ENCODE results near the gene ZFAND4. TPM values are rescaled to one million over a fixed set of nuclear protein-coding genes. Genes with fewer than 3 reads are reported as not detected.

Gene ZFAND4
- total RNA-seq, 1 experiment from 2014 or later: 15.5 TPM

- H4K20me1 ChIP-seq (ENCODE audit: insufficient read depth): no peaks in the 10 kb centered on the region; the same call in 1 of the 2 replicates
- no peaks in the 10 kb centered on the region for H3K79me2 ChIP-seq (ENCODE audit: insufficient read depth, low read length)
- H3K27me3 ChIP-seq (ENCODE audit: insufficient read depth, low read length): no peaks in the 10 kb centered on the region
- no peaks in the 10 kb centered on the region for H3K9me2 ChIP-seq (ENCODE audit: insufficient read depth)
- no peak overlapping the region for H3K9ac ChIP-seq (ENCODE audit: low read length)
- ChIA-PET RAD21 (ENCODE audit: low non-redundant PET in 1 of 2, low total read pairs in 2 of 2, uncharacterized antibody in 2 of 2, unreplicated experiment in 2 of 2) (no interaction called here), CTCF (no interaction called here), POLR2A (no interaction called here)
- DNase-seq (ENCODE audit: low read depth, low spot score) (no peak), ATAC-seq (no peak)
- TF ChIP-seq SP1 (IDR thresholded peaks at IDR 0.05; ENCODE audit: low read depth) (no peak), MAX (IDR thresholded peaks at IDR 0.05) (no peak), SRF (IDR thresholded peaks at IDR 0.05; ENCODE audit: low read depth) (no peak), YY1 (IDR thresholded peaks at IDR 0.05; ENCODE audit: extremely low read depth, insufficient replicate concordance, low read depth, low read length) (no peak)
- intact Hi-C loops (cut with micrococcal nuclease): no loop called here
- BruUV-seq (replicated peaks): no TSS peak
- H3K4me2 ChIP-seq (ENCODE audit: low read length): no peak overlapping the region
- H2AFZ ChIP-seq (ENCODE audit: low read depth, low read length, poor library complexity, severe bottlenecking): no peak overlapping the region
- no peaks in the 10 kb centered on the region for H3K36me3 ChIP-seq (ENCODE audit: control insufficient read depth in 1 of 2, insufficient read depth in 2 of 2, low read length in 2 of 2)
- no peaks in the 10 kb centered on the region for H3K4me1 ChIP-seq (ENCODE audit: control insufficient read depth in 1 of 2, insufficient read depth in 2 of 2, low read length in 2 of 2)
- H3K4me3 ChIP-seq (replicated peaks in 1 of 2; ENCODE audit: low read depth in 1 of 2, low read length in 2 of 2): no peak overlapping the region
- no peak overlapping the region for H3K27ac ChIP-seq (ENCODE audit: low read depth, low read length)
- H3K9me3 ChIP-seq (ENCODE audit: control insufficient read depth in 1 of 2, insufficient read depth in 1 of 2, low read depth in 1 of 2, low read length in 2 of 2): no peaks in the 10 kb centered on the region
Observed at GRCh38 chr10:45569471-45569870, 103.1 kb downstream of the ZFAND4 start.

- H3K36me3 ChIP-seq (ENCODE audit: control insufficient read depth in 1 of 2, insufficient read depth in 2 of 2, low read length in 2 of 2): no peaks in the 10 kb centered on the region
- intact Hi-C loops (cut with micrococcal nuclease): no loop called here
- no peaks in the 10 kb centered on the region; the same call in 1 of the 2 replicates for H4K20me1 ChIP-seq (ENCODE audit: insufficient read depth)
- BruUV-seq (replicated peaks): no TSS peak
- CTCF ChIA-PET: no interaction called here
- POLR2A ChIA-PET: no interaction called here
- no peak overlapping the region for H2AFZ ChIP-seq (ENCODE audit: low read depth, low read length, poor library complexity, severe bottlenecking)
- no peaks in the 10 kb centered on the region for H3K9me3 ChIP-seq (ENCODE audit: control insufficient read depth in 1 of 2, insufficient read depth in 1 of 2, low read depth in 1 of 2, low read length in 2 of 2)
- H3K79me2 ChIP-seq (ENCODE audit: insufficient read depth, low read length): no peaks in the 10 kb centered on the region
- no peaks in the 10 kb centered on the region for H3K27me3 ChIP-seq (ENCODE audit: insufficient read depth, low read length)
- TF ChIP-seq ELF1 (IDR thresholded peaks at IDR 0.05; ENCODE audit: borderline replicate concordance, low read depth) (no peak), MAX (IDR thresholded peaks at IDR 0.05) (no peak), EZH2 (IDR thresholded peaks at IDR 0.05) (no peak), POLR2A (IDR thresholded peaks at IDR 0.05; ENCODE audit: borderline replicate concordance, extremely low read depth, insufficient read depth, insufficient read length) (no peak), FOSL1 (IDR thresholded peaks at IDR 0.05; ENCODE audit: low read depth) (no peak), SP1 (IDR thresholded peaks at IDR 0.05; ENCODE audit: low read depth) (no peak), POLR2AphosphoS5 (IDR thresholded peaks at IDR 0.05; ENCODE audit: low read depth, low read length) (no peak), JUND (IDR thresholded peaks at IDR 0.05) (no peak), SIN3A (IDR thresholded peaks at IDR 0.05; ENCODE audit: low read depth) (no peak), RAD21 (IDR thresholded peaks at IDR 0.05; ENCODE audit: low read depth) (no peak), ATF3 (IDR thresholded peaks at IDR 0.05) (no peak)
- RAD21 ChIA-PET (ENCODE audit: low non-redundant PET in 1 of 2, low total read pairs in 2 of 2, uncharacterized antibody in 2 of 2, unreplicated experiment in 2 of 2): no interaction called here
- H3K4me1 ChIP-seq (ENCODE audit: control insufficient read depth in 1 of 2, insufficient read depth in 2 of 2, low read length in 2 of 2): no peaks in the 10 kb centered on the region
- no peak overlapping the region for H3K4me2 ChIP-seq (ENCODE audit: low read length)
- H3K4me3 ChIP-seq (replicated peaks in 1 of 2; ENCODE audit: low read depth in 1 of 2, low read length in 2 of 2): no peak overlapping the region
- no peak overlapping the region for H3K27ac ChIP-seq (ENCODE audit: low read depth, low read length)
- H3K9ac ChIP-seq (ENCODE audit: low read length): no peak overlapping the region
- DNase-seq (ENCODE audit: low read depth, low spot score): no peak
- no peak for ATAC-seq
- no peaks in the 10 kb centered on the region for H3K9me2 ChIP-seq (ENCODE audit: insufficient read depth)
Observed at GRCh38 chr10:45566415-45566814, 106.2 kb downstream of the ZFAND4 start.

Other genes starting within 250 kb of the ZFAND4 start
- 21.9 TPM for gene WASHC2C, start 54.5 kb upstream of the ZFAND4 start, total RNA-seq (2021; ENCODE audit: unreplicated experiment)
- gene AGAP4, start 174.7 kb upstream of the ZFAND4 start, total RNA-seq (2021; ENCODE audit: unreplicated experiment): 14.9 TPM